Astrocyte of the spinal cord (primary cell): ENCODE results near the gene TBC1D22A.

Source experiments
- DNase-seq: peaks from one replicate; pipeline ENCODE4 v3.0.0; 2011; ENCODE audit warnings: low read depth, low spot score
- H3K4me3 ChIP-seq: 2 replicates; pipeline ENCODE4 v1.5.1; 2011; ENCODE audit warnings: low read depth, mild to moderate bottlenecking, low read length, moderate library complexity
- CTCF ChIP-seq: IDR thresholded peaks from 2 replicates; pipeline ENCODE4 v1.5.1; 2012; ENCODE audit warnings: low read depth, mild to moderate bottlenecking, low read length, inconsistent platforms
- in situ Hi-C: cut with HindIII; loops from 2 replicates; pipeline ENCODE4 v1.10.0; 2017; ENCODE audit warnings: low sequenced_read_pairs

The TBC1D22A gene

GRCh38 chr22:47060718-47061117 is 298.3 kb downstream of the TBC1D22A start:
- H3K4me3 ChIP-seq = no peak overlapping the region
- DNase-seq = no peak
- in situ Hi-C loops = no loop called here
- no peak for TF ChIP-seq CTCF

- no peak overlapping the region for H3K4me3 ChIP-seq
- in situ Hi-C loops = no loop called here
- no peak for DNase-seq
- no peak for TF ChIP-seq CTCF
Measured at GRCh38 chr22:47061226-47061625, 298.8 kb downstream of the TBC1D22A start.

- no peak for DNase-seq
- no peak overlapping the region for H3K4me3 ChIP-seq
- TF ChIP-seq CTCF = no peak
- in situ Hi-C loops = no loop called here
Measured at GRCh38 chr22:47062126-47062525, 299.7 kb downstream of the TBC1D22A start.

- no peak overlapping the region for H3K4me3 ChIP-seq
- in situ Hi-C loops = no loop called here
- DNase-seq = no peak
- TF ChIP-seq CTCF = no peak
Measured at GRCh38 chr22:47063071-47063509, 300.6 kb downstream of the TBC1D22A start.

- no peak overlapping the region for H3K4me3 ChIP-seq
- DNase-seq = no peak
- in situ Hi-C loops = no loop called here
- TF ChIP-seq CTCF = no peak
Measured at GRCh38 chr22:47063606-47064005, 301.2 kb downstream of the TBC1D22A start.

- no peak for DNase-seq
- no peak for TF ChIP-seq CTCF
- in situ Hi-C loops = no loop called here
- no peak overlapping the region for H3K4me3 ChIP-seq
Measured at GRCh38 chr22:47064016-47064415, 301.6 kb downstream of the TBC1D22A start.

- H3K4me3 ChIP-seq = no peak overlapping the region
- in situ Hi-C loops = no loop called here
- DNase-seq = no peak
- TF ChIP-seq CTCF = no peak
Measured at GRCh38 chr22:47064416-47064815, 302.0 kb downstream of the TBC1D22A start.
